ENCODE results near the gene ADAM12. TPM values are rescaled to one million over a fixed set of nuclear protein-coding genes. Genes with fewer than 3 reads are reported as not detected.

The ADAM12 gene
- total and polyA plus RNA-seq, 2 experiments from 2014 or later, result 0.13 to 0.87 TPM

- Histone ChIP-seq H3K4me3 (no peak overlapping the region), H3F3A (replicated peaks; ENCODE audit: low read depth) (no peaks in the 10 kb centered on the region), H3K36me3 (ENCODE audit: insufficient read depth) (no peaks in the 10 kb centered on the region), H3K27ac (ENCODE audit: low read depth) (no peak overlapping the region), H3K27me3 (ENCODE audit: insufficient read depth) (no peaks in the 10 kb centered on the region), H2AFZ (no peak overlapping the region), H3K4me1 (ENCODE audit: insufficient read depth) (no peaks in the 10 kb centered on the region), H3K79me2 (replicated peaks; ENCODE audit: insufficient read depth) (no peaks in the 10 kb centered on the region), H4K20me1 (replicated peaks; ENCODE audit: insufficient read depth) (no peaks in the 10 kb centered on the region), H3K4me2 (no peak overlapping the region), H3K9me2 (ENCODE audit: insufficient read depth) (no peaks in the 10 kb centered on the region; the same call in 1 of the 2 replicates)
- Mint-ChIP-seq H3K27me3 (ENCODE audit: insufficient read depth, low read depth, poor library complexity) (peaks cover 7% of the 10 kb centered on the region), H3K36me3 (ENCODE audit: low read depth) (no peaks in the 10 kb centered on the region), H3K4me1 (0 out of 3 replicates have a peak, but pooled peaks cover 3% of the 10 kb centered on the region), H3K4me3 (no peak overlapping the region), H3K27ac (no peak overlapping the region), H3K9me3 (no peaks in the 10 kb centered on the region)
- no peak for DNase-seq (ENCODE audit: low spot score)
- no peak for TF ChIP-seq STAT1 (IDR thresholded peaks at IDR 0.05; ENCODE audit: unreplicated experiment)
- TF ChIP-seq JUNB (IDR thresholded peaks at IDR 0.05; ENCODE audit: unreplicated experiment), result no peak
- TF ChIP-seq ZNF462 (CRISPR knock-in tag; IDR thresholded peaks at IDR 0.05), result no peak
- no peak for TF ChIP-seq POLR2AphosphoS5 (IDR thresholded peaks at IDR 0.05; ENCODE audit: low read depth)
- TF ChIP-seq ZNF331 (CRISPR knock-in tag; IDR thresholded peaks at IDR 0.05; ENCODE audit: low read depth), result no peak
- no peak for TF ChIP-seq NANOG (IDR thresholded peaks at IDR 0.05; ENCODE audit: borderline replicate concordance)
- TF ChIP-seq CTCF (conservative IDR thresholded peaks at IDR 0.05; ENCODE audit: low read depth in 2 of 2), result no peak
- no peak for TF ChIP-seq EZH2phosphoT487 (IDR thresholded peaks at IDR 0.05; ENCODE audit: unreplicated experiment)
- TF ChIP-seq REST (IDR thresholded peaks at IDR 0.05; ENCODE audit: unreplicated experiment), result no peak
- TF ChIP-seq CREB1 (CRISPR knock-in tag; IDR thresholded peaks at IDR 0.05; ENCODE audit: low read depth), result no peak
- TF ChIP-seq ETS1 (IDR thresholded peaks at IDR 0.05), result no peak
- TF ChIP-seq EZH2 (IDR thresholded peaks at IDR 0.05; ENCODE audit: low read depth, unreplicated experiment), result no peak
- no peak for ATAC-seq
Observed at GRCh38 chr10:126235979-126236851, 152.1 kb downstream of the ADAM12 start.
